ENCODE measurements around the gene FOXI2.

Gene FOXI2

GRCh38 chr10:127734753-127735152, 2.2 kb upstream of the FOXI2 start:
- in situ Hi-C loops (cut with MboI; ENCODE audit: low sequenced_read_pairs, unreplicated experiment), result no loop called here
- no peak for DNase-seq (ENCODE audit: low spot score)
- TF ChIP-seq CTCF (IDR thresholded peaks at IDR 0.05; ENCODE audit: borderline replicate concordance, control extremely low read depth, extremely low read depth, insufficient read depth, missing control alignments), result no peak

- in situ Hi-C loops (cut with MboI; ENCODE audit: low sequenced_read_pairs, unreplicated experiment), result no loop called here
- no peak for TF ChIP-seq CTCF (IDR thresholded peaks at IDR 0.05; ENCODE audit: borderline replicate concordance, control extremely low read depth, extremely low read depth, insufficient read depth, missing control alignments)
- no peak for DNase-seq (ENCODE audit: low spot score)
These were observed 1.8 kb upstream of the FOXI2 start for GRCh38 chr10:127735156-127735555.

- in situ Hi-C loops (cut with MboI; ENCODE audit: low sequenced_read_pairs, unreplicated experiment), result no loop called here
- DNase-seq (ENCODE audit: low spot score), result no peak
- TF ChIP-seq CTCF (IDR thresholded peaks at IDR 0.05; ENCODE audit: borderline replicate concordance, control extremely low read depth, extremely low read depth, insufficient read depth, missing control alignments), result no peak
These were observed 1.2 kb upstream of the FOXI2 start for GRCh38 chr10:127735723-127736221.

- no peak for TF ChIP-seq CTCF (IDR thresholded peaks at IDR 0.05; ENCODE audit: borderline replicate concordance, control extremely low read depth, extremely low read depth, insufficient read depth, missing control alignments)
- DNase-seq (ENCODE audit: low spot score), result no peak
These were observed 617 bp upstream of the FOXI2 start for GRCh38 chr10:127736222-127736914.

GRCh38 chr10:127737563-127738511, 852 bp downstream of the FOXI2 start:
- DNase-seq (ENCODE audit: low spot score), result no peak
- in situ Hi-C loops (cut with MboI; ENCODE audit: low sequenced_read_pairs, unreplicated experiment), result no loop called here
- no peak for TF ChIP-seq CTCF (IDR thresholded peaks at IDR 0.05; ENCODE audit: borderline replicate concordance, control extremely low read depth, extremely low read depth, insufficient read depth, missing control alignments)

More at GRCh38 chr10:127736222-127736914, 617 bp upstream of the FOXI2 start:
- in situ Hi-C loops (cut with MboI; ENCODE audit: low sequenced_read_pairs, unreplicated experiment), result no loop called here

- DNase-seq (ENCODE audit: low spot score), result no peak
- in situ Hi-C loops (cut with MboI; ENCODE audit: low sequenced_read_pairs, unreplicated experiment), result no loop called here
- TF ChIP-seq CTCF (IDR thresholded peaks at IDR 0.05; ENCODE audit: borderline replicate concordance, control extremely low read depth, extremely low read depth, insufficient read depth, missing control alignments), result no peak
These were observed 1.8 kb downstream of the FOXI2 start for GRCh38 chr10:127738512-127739424.
